Gastroesophageal sphincter (tissue), 3 donors: ENCODE data around the gene CCDC85C.

Source experiments
- POLR2A ChIP-seq, 2 donors: fragments of 450-650 bp; IDR thresholded peaks; one replicate each; pipeline ENCODE4 v1.6.1; 2017; ENCODE audit warnings: antibody characterized with exemption in 2 of 2, mild to moderate bottlenecking in 2 of 2, moderate library complexity in 1 of 2
- TF ChIP-seq, protein P1 (sequence below), 4 experiments: fragments of 200-600 bp in 2 of 4; fragments of 450-650 bp in 2 of 4; sonication (generic) in 1 of 4; IDR thresholded peaks; one replicate each; pipeline ENCODE4 v1.5.1; 2017 to 2019; ENCODE audit warnings: antibody characterized with exemption in 4 of 4, mild to moderate bottlenecking in 2 of 4, moderate library complexity in 2 of 4

DNA sequence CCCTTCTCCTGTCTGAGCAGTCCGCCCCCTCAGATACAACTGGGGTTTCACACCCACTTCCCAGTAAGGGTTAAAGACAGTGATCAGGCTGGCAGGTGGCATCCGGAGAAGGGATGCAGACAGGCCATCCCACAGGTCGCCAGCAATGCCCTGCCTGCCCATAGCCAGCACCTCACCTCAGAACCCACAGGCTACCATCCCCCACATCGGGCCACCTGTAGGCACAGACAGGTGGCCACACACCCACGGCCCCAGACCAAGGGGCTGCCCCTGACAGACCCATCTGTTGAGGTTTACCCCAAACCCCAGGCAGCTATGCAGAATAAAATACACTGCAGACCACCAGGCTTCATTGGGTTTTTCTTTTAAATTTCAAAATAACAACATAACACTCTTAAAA is 65.3 kb downstream of the CCDC85C start:
- TF ChIP-seq, protein P1, sequence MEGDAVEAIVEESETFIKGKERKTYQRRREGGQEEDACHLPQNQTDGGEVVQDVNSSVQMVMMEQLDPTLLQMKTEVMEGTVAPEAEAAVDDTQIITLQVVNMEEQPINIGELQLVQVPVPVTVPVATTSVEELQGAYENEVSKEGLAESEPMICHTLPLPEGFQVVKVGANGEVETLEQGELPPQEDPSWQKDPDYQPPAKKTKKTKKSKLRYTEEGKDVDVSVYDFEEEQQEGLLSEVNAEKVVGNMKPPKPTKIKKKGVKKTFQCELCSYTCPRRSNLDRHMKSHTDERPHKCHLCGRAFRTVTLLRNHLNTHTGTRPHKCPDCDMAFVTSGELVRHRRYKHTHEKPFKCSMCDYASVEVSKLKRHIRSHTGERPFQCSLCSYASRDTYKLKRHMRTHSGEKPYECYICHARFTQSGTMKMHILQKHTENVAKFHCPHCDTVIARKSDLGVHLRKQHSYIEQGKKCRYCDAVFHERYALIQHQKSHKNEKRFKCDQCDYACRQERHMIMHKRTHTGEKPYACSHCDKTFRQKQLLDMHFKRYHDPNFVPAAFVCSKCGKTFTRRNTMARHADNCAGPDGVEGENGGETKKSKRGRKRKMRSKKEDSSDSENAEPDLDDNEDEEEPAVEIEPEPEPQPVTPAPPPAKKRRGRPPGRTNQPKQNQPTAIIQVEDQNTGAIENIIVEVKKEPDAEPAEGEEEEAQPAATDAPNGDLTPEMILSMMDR (IDR thresholded peaks at IDR 0.05): no peak
- no peak for TF ChIP-seq POLR2A (IDR thresholded peaks at IDR 0.05)
